Transverse colon (tissue), 3 donors: ENCODE results near the gene MESD.

Experiments
- EP300 ChIP-seq: sonication (generic); formaldehyde crosslinking; IDR thresholded peaks from one replicate; pipeline ENCODE4 v1.6.1; 2017; ENCODE audit warnings: antibody characterized with exemption, low read depth
- TF ChIP-seq, protein P1 (sequence below), 5 experiments: fragments of 200-600 bp in 3 of 5; fragments of 450-650 bp in 2 of 5; sonication (generic) in 3 of 5; IDR thresholded peaks; 1 replicate in 2 of 5; 2 replicates in 3 of 5; pipeline ENCODE4 v1.5.1; 2016 to 2017; ENCODE audit warnings: antibody characterized with exemption in 5 of 5, inconsistent platforms in 3 of 5, mild to moderate bottlenecking in 2 of 5, moderate library complexity in 1 of 5

DNA sequence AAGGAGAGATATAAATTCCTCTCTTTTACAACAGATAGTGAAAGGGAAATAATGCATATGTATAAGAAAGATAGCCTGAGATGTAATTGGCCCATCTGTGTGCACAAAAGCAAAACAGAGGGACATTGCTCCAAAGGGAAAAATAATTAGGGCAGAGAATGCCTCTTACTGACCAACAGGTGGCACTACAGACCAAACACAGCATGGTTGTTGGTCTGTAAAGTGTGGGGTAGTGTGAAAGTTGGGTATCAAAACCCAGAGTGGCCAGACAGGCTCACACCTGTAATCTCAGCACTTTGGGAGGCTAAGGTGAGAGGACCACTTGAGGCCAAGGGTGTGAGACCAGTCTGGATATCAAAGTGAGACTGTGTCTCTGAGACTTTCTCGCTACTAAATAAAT, 6.6 kb upstream of the MESD start:
- TF ChIP-seq, protein P1, sequence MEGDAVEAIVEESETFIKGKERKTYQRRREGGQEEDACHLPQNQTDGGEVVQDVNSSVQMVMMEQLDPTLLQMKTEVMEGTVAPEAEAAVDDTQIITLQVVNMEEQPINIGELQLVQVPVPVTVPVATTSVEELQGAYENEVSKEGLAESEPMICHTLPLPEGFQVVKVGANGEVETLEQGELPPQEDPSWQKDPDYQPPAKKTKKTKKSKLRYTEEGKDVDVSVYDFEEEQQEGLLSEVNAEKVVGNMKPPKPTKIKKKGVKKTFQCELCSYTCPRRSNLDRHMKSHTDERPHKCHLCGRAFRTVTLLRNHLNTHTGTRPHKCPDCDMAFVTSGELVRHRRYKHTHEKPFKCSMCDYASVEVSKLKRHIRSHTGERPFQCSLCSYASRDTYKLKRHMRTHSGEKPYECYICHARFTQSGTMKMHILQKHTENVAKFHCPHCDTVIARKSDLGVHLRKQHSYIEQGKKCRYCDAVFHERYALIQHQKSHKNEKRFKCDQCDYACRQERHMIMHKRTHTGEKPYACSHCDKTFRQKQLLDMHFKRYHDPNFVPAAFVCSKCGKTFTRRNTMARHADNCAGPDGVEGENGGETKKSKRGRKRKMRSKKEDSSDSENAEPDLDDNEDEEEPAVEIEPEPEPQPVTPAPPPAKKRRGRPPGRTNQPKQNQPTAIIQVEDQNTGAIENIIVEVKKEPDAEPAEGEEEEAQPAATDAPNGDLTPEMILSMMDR (IDR thresholded peaks at IDR 0.05): peak in 4 of 5 experiments; percentile 26 to 38 (median 31)
- no peak for TF ChIP-seq EP300
